BJ (cell line): Measurements from ENCODE around the gene STAT5B. TPM values are rescaled to one million over a fixed set of nuclear protein-coding genes. Genes with fewer than 3 reads are reported as not detected.

Source experiments
- CTCF ChIA-PET: fragments of 350-600 bp; formaldehyde crosslinking; extraction: SDS; loops from one replicate; lab custom pipeline; 2021; ENCODE audit warnings: antibody characterized with exemption, inconsistent platforms; lab: Yijun Ruan, JAX
- POLR2A ChIA-PET: fragments of 300-600 bp; sonication (Branson Sonifier 250); formaldehyde crosslinking; extraction: SDS; loops from one replicate; lab custom pipeline; 2021; ENCODE audit warnings: antibody characterized with exemption; lab: Charles Lee
- DNase-seq: peaks from one replicate; pipeline ENCODE4 v3.0.0-alpha.2; 2011; ENCODE audit warnings: low read depth
- H3K27me3 ChIP-seq: 2 replicates; pipeline ENCODE4 v1.6.0; 2011; ENCODE audit warnings: low read length; ENCODE audit not compliant: control insufficient read depth, insufficient read depth
- H3K36me3 ChIP-seq: 2 replicates; pipeline ENCODE4 v1.5.1; 2011; ENCODE audit warnings: low read length; ENCODE audit not compliant: control insufficient read depth, insufficient read depth
- H3K4me3 ChIP-seq: 2 replicates; pipeline ENCODE4 v1.5.1; 2011; ENCODE audit warnings: low read depth, mild to moderate bottlenecking, control low read depth, low read length
- polyA plus RNA-seq: library from polyadenylated mRNA; depleted of rRNA; stranded (reverse); fragments of >200 nt; gene quantifications from 2 replicates; pipeline ENCODE4 v1.2.3, GENCODE V29; 2011
- TF ChIP-seq, protein P1 (sequence below): IDR thresholded peaks from 2 replicates; pipeline ENCODE4 v1.5.1; 2011; ENCODE audit warnings: low read depth, mild to moderate bottlenecking, control low read depth, inconsistent platforms, low read length, moderate library complexity; ENCODE audit not compliant: insufficient read depth

STAT5B gene
- polyA plus RNA-seq, 1 experiment: 37.2 TPM

DNA sequence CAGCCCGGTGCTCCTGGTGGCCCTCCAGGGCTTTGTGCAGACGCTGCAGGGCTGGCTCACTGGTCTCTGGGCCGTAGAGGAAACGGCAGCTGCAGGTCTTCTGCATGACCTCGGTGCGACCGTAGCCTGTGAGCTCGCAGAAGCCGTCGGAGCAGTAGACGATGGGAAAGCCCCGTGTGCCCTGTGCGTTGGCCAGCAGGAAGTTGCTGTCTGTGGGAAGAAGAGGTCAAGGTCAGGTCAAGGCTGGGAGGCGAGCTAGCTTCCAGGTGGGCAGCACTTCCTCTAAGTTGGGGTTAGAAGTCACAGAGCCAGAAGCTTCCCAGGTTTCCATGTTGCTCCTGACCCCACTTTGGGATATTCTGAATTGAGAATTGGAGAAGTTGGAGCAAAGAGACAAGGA is 97.4 kb downstream of the STAT5B start:
- H3K36me3 ChIP-seq: no peaks in the 10 kb centered on the region
- ChIA-PET CTCF (interaction anchor here (1.4 to 1.5 kb wide), 2 partner anchors 9 to 44 kb away, joined by 3 read pairs; no protein-coding TSS in a partner anchor), POLR2A (no interaction called here)
- no peak overlapping the region for H3K4me3 ChIP-seq
- peaks cover 26% of the 10 kb centered on the region for H3K27me3 ChIP-seq
- no peak for DNase-seq
- TF ChIP-seq, protein P1, sequence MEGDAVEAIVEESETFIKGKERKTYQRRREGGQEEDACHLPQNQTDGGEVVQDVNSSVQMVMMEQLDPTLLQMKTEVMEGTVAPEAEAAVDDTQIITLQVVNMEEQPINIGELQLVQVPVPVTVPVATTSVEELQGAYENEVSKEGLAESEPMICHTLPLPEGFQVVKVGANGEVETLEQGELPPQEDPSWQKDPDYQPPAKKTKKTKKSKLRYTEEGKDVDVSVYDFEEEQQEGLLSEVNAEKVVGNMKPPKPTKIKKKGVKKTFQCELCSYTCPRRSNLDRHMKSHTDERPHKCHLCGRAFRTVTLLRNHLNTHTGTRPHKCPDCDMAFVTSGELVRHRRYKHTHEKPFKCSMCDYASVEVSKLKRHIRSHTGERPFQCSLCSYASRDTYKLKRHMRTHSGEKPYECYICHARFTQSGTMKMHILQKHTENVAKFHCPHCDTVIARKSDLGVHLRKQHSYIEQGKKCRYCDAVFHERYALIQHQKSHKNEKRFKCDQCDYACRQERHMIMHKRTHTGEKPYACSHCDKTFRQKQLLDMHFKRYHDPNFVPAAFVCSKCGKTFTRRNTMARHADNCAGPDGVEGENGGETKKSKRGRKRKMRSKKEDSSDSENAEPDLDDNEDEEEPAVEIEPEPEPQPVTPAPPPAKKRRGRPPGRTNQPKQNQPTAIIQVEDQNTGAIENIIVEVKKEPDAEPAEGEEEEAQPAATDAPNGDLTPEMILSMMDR: no peak

DNA sequence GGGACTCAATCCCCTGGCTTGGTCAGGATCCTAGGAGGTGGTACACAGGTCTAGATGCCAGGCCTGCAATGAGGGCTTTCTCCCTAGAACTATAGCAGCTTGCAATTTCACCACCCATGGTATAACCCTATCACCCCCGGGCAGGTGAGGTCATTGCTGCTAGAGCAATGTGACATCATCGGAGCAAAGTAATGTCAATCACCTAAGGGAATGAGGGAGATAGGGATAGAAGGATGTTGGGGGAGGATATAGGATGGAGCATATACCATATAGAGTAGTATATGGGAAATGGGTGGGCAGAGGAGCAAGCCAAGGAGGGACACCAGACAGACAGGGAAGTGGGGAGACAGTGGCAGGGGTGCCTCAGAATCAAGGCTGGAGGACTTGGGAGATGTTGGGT is 98.5 kb downstream of the STAT5B start:
- TF ChIP-seq, protein P1: no peak
- POLR2A ChIA-PET: no interaction called here
- CTCF ChIA-PET: no interaction called here
- DNase-seq: no peak
- Histone ChIP-seq H3K27me3 (peaks cover 30% of the 10 kb centered on the region), H3K4me3 (no peak overlapping the region), H3K36me3 (no peaks in the 10 kb centered on the region)

DNA sequence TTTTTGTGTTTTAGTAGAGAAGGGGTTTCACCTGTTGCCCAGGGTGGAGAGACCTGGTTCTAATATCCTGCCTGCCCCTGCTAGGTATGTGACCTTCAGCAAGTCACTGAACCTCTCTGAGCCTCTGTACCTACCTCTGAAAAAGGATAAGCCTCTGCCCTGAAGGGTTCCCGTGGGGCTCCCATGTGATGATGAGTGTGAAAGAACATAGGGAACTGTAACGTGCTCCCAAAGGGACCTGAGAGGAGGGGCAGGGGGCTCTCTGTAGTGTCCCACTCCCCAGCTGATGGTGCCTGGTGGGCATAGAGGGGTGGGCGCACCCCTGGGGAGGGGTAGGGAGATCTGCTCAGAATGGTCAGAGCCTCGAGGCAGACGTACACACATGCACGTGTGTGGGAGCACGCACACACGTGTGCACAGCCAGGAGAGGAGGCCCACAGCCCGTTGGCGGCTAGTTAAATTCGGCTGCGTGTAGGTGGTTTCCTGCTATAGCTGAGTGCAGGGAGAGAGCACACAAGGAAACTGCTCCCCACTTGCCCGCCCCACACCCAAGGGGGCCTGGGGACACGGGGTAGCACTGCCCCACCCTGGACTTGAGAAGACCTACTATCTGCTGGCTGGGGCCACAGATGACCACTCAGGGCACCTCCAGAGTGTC is 101.9 kb downstream of the STAT5B start:
- DNase-seq: no peak
- Histone ChIP-seq H3K36me3 (no peaks in the 10 kb centered on the region), H3K4me3 (no peak overlapping the region), H3K27me3 (peaks cover 28% of the 10 kb centered on the region)
- ChIA-PET CTCF (no interaction called here), POLR2A (no interaction called here)
- TF ChIP-seq, protein P1: no peak

DNA sequence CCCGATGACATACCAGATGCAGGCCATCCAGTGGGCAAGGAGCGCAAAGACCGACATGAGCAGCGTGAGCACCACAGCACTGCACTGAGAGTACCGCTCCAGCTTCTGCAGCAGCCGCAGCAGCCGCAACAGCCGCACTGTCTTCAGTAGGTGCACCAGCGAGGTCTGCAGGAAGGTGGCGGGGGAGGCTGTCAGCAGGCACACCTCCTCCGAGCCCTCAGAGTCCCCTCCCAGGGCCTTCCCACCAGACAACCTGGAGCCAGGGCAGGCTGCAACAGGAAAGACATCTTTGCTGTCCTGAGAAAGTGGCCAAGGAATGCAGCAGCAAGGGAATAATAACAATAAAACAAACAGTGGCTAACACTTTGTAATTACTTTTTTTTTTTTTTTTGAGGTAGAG is 104.4 kb downstream of the STAT5B start:
- TF ChIP-seq, protein P1: no peak

DNA sequence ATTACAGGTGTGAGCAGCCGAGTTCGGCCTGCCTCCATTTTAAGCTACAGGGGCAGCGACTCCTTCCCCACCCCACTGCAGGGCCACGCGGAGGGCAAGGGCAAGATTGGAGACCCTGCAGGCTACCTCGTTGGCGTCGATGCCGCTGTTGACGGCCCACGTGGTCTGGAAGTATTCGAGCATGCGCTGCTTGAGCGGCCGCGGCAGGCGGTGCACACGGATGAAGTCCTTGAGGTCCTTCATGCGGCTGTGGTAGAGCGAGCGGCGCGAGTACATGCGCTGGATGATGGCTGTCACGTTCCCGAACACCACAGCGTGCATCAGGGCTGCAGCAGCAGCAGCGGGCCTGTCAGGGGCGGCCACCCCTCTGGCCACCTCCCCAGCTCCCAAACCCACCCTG is 106.8 kb downstream of the STAT5B start:
- no peak for DNase-seq
- Histone ChIP-seq H3K36me3 (no peaks in the 10 kb centered on the region), H3K27me3 (peaks cover 20% of the 10 kb centered on the region), H3K4me3 (no peak overlapping the region)
- ChIA-PET CTCF (no interaction called here), POLR2A (no interaction called here)
- TF ChIP-seq, protein P1: no peak

More for the DNA sequence above, 104.4 kb downstream of the STAT5B start:
- CTCF ChIA-PET: interaction anchor here (0.6 to 1.3 kb wide), 4 partner anchors 10 to 136 kb away, joined by 3 to 4 read pairs (median 3); no protein-coding TSS in a partner anchor
- POLR2A ChIA-PET: no interaction called here
- Histone ChIP-seq H3K4me3 (no peak overlapping the region), H3K27me3 (peaks cover 22% of the 10 kb centered on the region), H3K36me3 (no peaks in the 10 kb centered on the region)
- no peak for DNase-seq
